SH-SY5Y (cell line): Measurements from ENCODE around the gene ITPR2.

Experiments used
- GATA2 ChIP-seq: IDR thresholded peaks from 2 replicates; pipeline ENCODE4 v1.6.1; 2011; ENCODE audit warnings: mild to moderate bottlenecking, low read depth, low read length
- GATA3 ChIP-seq: IDR thresholded peaks from 2 replicates; pipeline ENCODE4 v1.6.1; 2011; ENCODE audit warnings: low read depth, mild to moderate bottlenecking, low read length, moderate library complexity

DNA sequence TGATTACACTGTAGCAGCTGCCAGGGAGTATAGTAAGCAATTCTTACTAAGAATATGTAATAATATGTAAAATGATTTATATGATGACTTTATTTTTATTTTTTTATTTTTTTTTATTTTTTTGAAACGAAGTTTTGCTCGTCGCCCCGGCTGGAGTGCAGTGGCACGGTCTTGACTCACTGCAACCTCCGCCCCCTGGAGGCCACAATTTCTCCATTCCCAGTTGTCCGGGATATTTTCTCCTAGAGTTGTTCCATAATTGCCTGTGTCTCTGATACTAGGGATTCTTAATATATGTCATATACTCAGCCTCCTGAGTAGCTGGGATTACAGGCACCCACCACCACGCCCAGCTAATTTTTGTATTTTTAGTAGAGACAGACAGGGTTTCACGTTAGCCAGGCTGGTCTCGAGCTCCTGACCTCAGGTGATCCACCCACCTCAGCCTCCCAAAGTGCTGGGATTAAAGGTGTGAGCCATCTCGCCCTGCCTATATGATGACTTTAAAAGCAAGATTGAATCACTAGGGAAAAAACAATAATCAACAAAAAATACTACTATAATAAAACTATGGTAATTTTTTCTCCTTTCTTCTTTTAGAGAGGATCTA is 12.2 kb upstream of the ITPR2 start:
- TF ChIP-seq GATA3 (no peak), GATA2 (no peak)
